GM23338 (cell line): ENCODE data around the gene SLC6A3. TPM values are rescaled to one million over a fixed set of nuclear protein-coding genes. Genes with fewer than 3 reads are reported as not detected.

Source experiments
- ATAC-seq: fragments of 200-7000 bp; cut with Tn5 transposase; 3 replicates; pipeline ENCODE4 v1.9.1; 2020
- DNase-seq: peaks from one replicate; pipeline ENCODE4 v3.0.0-alpha.2; 2015; ENCODE audit warnings: low spot score
- H2AFZ ChIP-seq: fragments of 200-600 bp; sonication (generic); 2 replicates; pipeline ENCODE4 v1.8.0; 2016; ENCODE audit warnings: antibody characterized with exemption, mild to moderate bottlenecking, moderate library complexity
- H3F3A ChIP-seq: fragments of 200-600 bp; sonication (generic); replicated peaks from 2 replicates; pipeline ENCODE4 v1.8.0; 2017; ENCODE audit warnings: antibody characterized with exemption, mixed run types, low read depth
- H3K27ac ChIP-seq: fragments of 200-600 bp; sonication (generic); 2 replicates; pipeline ENCODE4 v1.6.1; 2016; ENCODE audit warnings: low read depth
- H3K27me3 ChIP-seq: fragments of 200-600 bp; sonication (generic); 2 replicates; pipeline ENCODE4 v1.8.0; 2016; ENCODE audit warnings: mild to moderate bottlenecking, mixed run types, moderate library complexity; ENCODE audit not compliant: insufficient read depth
- H3K36me3 ChIP-seq: fragments of 200-600 bp; sonication (generic); 2 replicates; pipeline ENCODE4 v1.8.0; 2016; ENCODE audit warnings: mild to moderate bottlenecking; ENCODE audit not compliant: insufficient read depth
- H3K4me1 ChIP-seq: fragments of 200-600 bp; sonication (generic); 2 replicates; pipeline ENCODE4 v1.8.0; 2016; ENCODE audit warnings: mild to moderate bottlenecking, moderate library complexity; ENCODE audit not compliant: insufficient read depth
- H3K4me2 ChIP-seq: fragments of 200-600 bp; sonication (generic); 2 replicates; pipeline ENCODE4 v1.7.1; 2017; ENCODE audit warnings: mixed run types
- H3K4me3 ChIP-seq: fragments of 200-600 bp; sonication (generic); 2 replicates; pipeline ENCODE4 v1.6.1; 2016; ENCODE audit warnings: mixed run types
- H3K79me2 ChIP-seq: fragments of 200-600 bp; sonication (generic); replicated peaks from 2 replicates; pipeline ENCODE4 v1.8.0; 2017; ENCODE audit warnings: mild to moderate bottlenecking; ENCODE audit not compliant: insufficient read depth
- H3K9me2 ChIP-seq: fragments of 200-600 bp; sonication (generic); 2 replicates; pipeline ENCODE4 v1.8.0; 2017; ENCODE audit not compliant: insufficient read depth
- H4K20me1 ChIP-seq: fragments of 200-600 bp; sonication (generic); replicated peaks from 2 replicates; pipeline ENCODE4 v1.8.0; 2017; ENCODE audit warnings: mild to moderate bottlenecking; ENCODE audit not compliant: insufficient read depth
- H3K27ac Mint-ChIP-seq: 2 replicates; pipeline ENCODE4 v1.8.0; 2020; ENCODE audit warnings: inconsistent platforms, mild to moderate bottlenecking, moderate library complexity, mixed read lengths
- H3K27me3 Mint-ChIP-seq: 3 replicates; pipeline ENCODE4 v1.8.0; 2022; ENCODE audit warnings: low read depth, mild to moderate bottlenecking, moderate library complexity, mixed read lengths, inconsistent platforms; ENCODE audit not compliant: insufficient read depth, poor library complexity
- H3K36me3 Mint-ChIP-seq: 3 replicates; pipeline ENCODE4 v1.8.0; 2021; ENCODE audit warnings: low read depth, mild to moderate bottlenecking, inconsistent platforms, moderate library complexity, mixed read lengths
- H3K4me1 Mint-ChIP-seq: 3 replicates; pipeline ENCODE4 v1.8.0; 2020; ENCODE audit warnings: mild to moderate bottlenecking, inconsistent platforms, mixed read lengths
- H3K4me3 Mint-ChIP-seq: 3 replicates; pipeline ENCODE4 v1.8.0; 2021; ENCODE audit warnings: moderate library complexity, mild to moderate bottlenecking, inconsistent platforms, mixed read lengths
- H3K9me3 Mint-ChIP-seq: 3 replicates; pipeline ENCODE4 v1.8.0; 2020; ENCODE audit warnings: moderate library complexity, mild to moderate bottlenecking, inconsistent platforms, mixed read lengths
- CREB1 ChIP-seq: fragments of 250-450 bp; sonication (Bioruptor Pico); IDR thresholded peaks from 2 replicates; pipeline ENCODE4 v1.5.0; 2020; ENCODE audit warnings: low read depth, mild to moderate bottlenecking, moderate library complexity
- EZH2 ChIP-seq: fragments of 200-600 bp; sonication (generic); IDR thresholded peaks from one replicate; pipeline ENCODE4 v1.8.0; 2017; ENCODE audit warnings: antibody characterized with exemption, mild to moderate bottlenecking, low read depth; ENCODE audit not compliant: unreplicated experiment
- EZH2phosphoT487 ChIP-seq: fragments of 200-600 bp; sonication (generic); IDR thresholded peaks from one replicate; pipeline ENCODE4 v1.8.1; 2018; ENCODE audit warnings: antibody characterized with exemption; ENCODE audit not compliant: unreplicated experiment
- JUNB ChIP-seq: IDR thresholded peaks from one replicate; pipeline ENCODE4 v1.6.1; 2016; ENCODE audit warnings: antibody characterized with exemption; ENCODE audit not compliant: unreplicated experiment
- NANOG ChIP-seq: IDR thresholded peaks from 2 replicates; pipeline ENCODE4 v1.6.1; 2016; ENCODE audit warnings: antibody characterized with exemption, borderline replicate concordance
- POLR2AphosphoS5 ChIP-seq: IDR thresholded peaks from 2 replicates; pipeline ENCODE4 v1.6.1; 2016; ENCODE audit warnings: antibody characterized with exemption, low read depth
- ZNF114 ChIP-seq: fragments of 250-450 bp; sonication (Bioruptor Pico); IDR thresholded peaks from 2 replicates; pipeline ENCODE4 v1.5.0; 2020; ENCODE audit warnings: mild to moderate bottlenecking, moderate library complexity
- ZNF462 ChIP-seq: fragments of 250-450 bp; sonication (Bioruptor Pico); IDR thresholded peaks from 2 replicates; pipeline ENCODE4 v1.5.0; 2020; ENCODE audit warnings: mild to moderate bottlenecking, moderate library complexity
- polyA plus RNA-seq: library from polyadenylated mRNA; unstranded; fragments of >200 nt; fragmentation: Nextera tagmentation; extraction: Ambion mirVana; gene quantifications from 2 replicates; pipeline ENCODE4 v1.2.1, GENCODE V29; 2016
- total RNA-seq: library from RNA; depleted of rRNA; stranded (reverse); fragments of >200 nt; shearing (Covaris generic); gene quantifications from 2 replicates; pipeline ENCODE4 v1.2.3, GENCODE V29; 2014
- TF ChIP-seq, protein P1 (sequence below), 2 experiments: fragments of 200-600 bp in 1 of 2; sonication (generic) in 1 of 2; conservative IDR thresholded peaks; 2 replicates each; pipeline versions ENCODE4 v1.5.1 to v1.6.1; 2016 to 2017; ENCODE audit warnings: antibody characterized with exemption in 2 of 2, low read depth in 2 of 2, mild to moderate bottlenecking in 2 of 2, moderate library complexity in 1 of 2
- TF ChIP-seq, protein P2 (sequence below): IDR thresholded peaks from 2 replicates; pipeline ENCODE4 v1.6.1; 2016; ENCODE audit warnings: antibody characterized with exemption

Gene SLC6A3
- total and polyA plus RNA-seq, 2 experiments from 2014 or later = 0.76 to 1.0 TPM

- H3K27me3 Mint-ChIP-seq = peaks cover 14% of the 10 kb centered on the region
- Histone ChIP-seq H3K36me3 (no peaks in the 10 kb centered on the region), H2AFZ (0 out of 2 replicates have a peak overlapping the region, but pooled peaks have one; percentile 43), H3K4me3 (no peak overlapping the region), H3K4me2 (no peak overlapping the region), H3K4me1 (no peaks in the 10 kb centered on the region), H4K20me1 (no peaks in the 10 kb centered on the region), H3K79me2 (no peaks in the 10 kb centered on the region), H3K27ac (no peak overlapping the region), H3F3A (no peaks in the 10 kb centered on the region), H3K9me2 (peaks cover 8% of the 10 kb centered on the region), H3K27me3 (peaks cover 1% of the 10 kb centered on the region; the same call in 1 of the 2 replicates)
- H3K4me3 Mint-ChIP-seq = no peak overlapping the region
- peaks cover 25% of the 10 kb centered on the region for H3K9me3 Mint-ChIP-seq
- ATAC-seq = peak; percentile 97
- H3K27ac Mint-ChIP-seq = no peak overlapping the region
- TF ChIP-seq, protein P1, sequence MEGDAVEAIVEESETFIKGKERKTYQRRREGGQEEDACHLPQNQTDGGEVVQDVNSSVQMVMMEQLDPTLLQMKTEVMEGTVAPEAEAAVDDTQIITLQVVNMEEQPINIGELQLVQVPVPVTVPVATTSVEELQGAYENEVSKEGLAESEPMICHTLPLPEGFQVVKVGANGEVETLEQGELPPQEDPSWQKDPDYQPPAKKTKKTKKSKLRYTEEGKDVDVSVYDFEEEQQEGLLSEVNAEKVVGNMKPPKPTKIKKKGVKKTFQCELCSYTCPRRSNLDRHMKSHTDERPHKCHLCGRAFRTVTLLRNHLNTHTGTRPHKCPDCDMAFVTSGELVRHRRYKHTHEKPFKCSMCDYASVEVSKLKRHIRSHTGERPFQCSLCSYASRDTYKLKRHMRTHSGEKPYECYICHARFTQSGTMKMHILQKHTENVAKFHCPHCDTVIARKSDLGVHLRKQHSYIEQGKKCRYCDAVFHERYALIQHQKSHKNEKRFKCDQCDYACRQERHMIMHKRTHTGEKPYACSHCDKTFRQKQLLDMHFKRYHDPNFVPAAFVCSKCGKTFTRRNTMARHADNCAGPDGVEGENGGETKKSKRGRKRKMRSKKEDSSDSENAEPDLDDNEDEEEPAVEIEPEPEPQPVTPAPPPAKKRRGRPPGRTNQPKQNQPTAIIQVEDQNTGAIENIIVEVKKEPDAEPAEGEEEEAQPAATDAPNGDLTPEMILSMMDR (conservative IDR thresholded peaks at IDR 0.05; ENCODE audit: low read depth in 2 of 2) = peak in 1 of 2 experiments; percentile 42; a peak in 2 of 4 replicates
- TF ChIP-seq CREB1 (CRISPR knock-in tag) (no peak), EZH2phosphoT487 (no peak)
- H3K4me1 Mint-ChIP-seq = no peaks in the 10 kb centered on the region; the same call in 2 of the 3 replicates
- H3K36me3 Mint-ChIP-seq = peaks cover 7% of the 10 kb centered on the region; the same call in 2 of the 3 replicates
- peak; percentile 58 for DNase-seq
Measured at GRCh38 chr5:1437226-1437829, 7.9 kb downstream of the SLC6A3 start.

- no peak overlapping the region for H3K27ac ChIP-seq
- peaks cover 7% of the 10 kb centered on the region; the same call in 2 of the 3 replicates for H3K36me3 Mint-ChIP-seq
- no peaks in the 10 kb centered on the region for H3K4me1 ChIP-seq
- no peaks in the 10 kb centered on the region for H4K20me1 ChIP-seq
- H3K9me2 ChIP-seq = peaks cover 8% of the 10 kb centered on the region
- DNase-seq (no peak), ATAC-seq (no peak)
- no peaks in the 10 kb centered on the region; the same call in 2 of the 3 replicates for H3K4me1 Mint-ChIP-seq
- no peak overlapping the region for H3K4me2 ChIP-seq
- no peak overlapping the region for H3K4me3 Mint-ChIP-seq
- H3K27me3 ChIP-seq = no peaks in the 10 kb centered on the region
- no peaks in the 10 kb centered on the region for H3K79me2 ChIP-seq
- no peak overlapping the region for H3K4me3 ChIP-seq
- no peaks in the 10 kb centered on the region for H3K36me3 ChIP-seq
- H3F3A ChIP-seq = no peaks in the 10 kb centered on the region
- H3K27me3 Mint-ChIP-seq = peaks cover 13% of the 10 kb centered on the region
- no peak overlapping the region for H3K27ac Mint-ChIP-seq
- no peak overlapping the region for H2AFZ ChIP-seq
- H3K9me3 Mint-ChIP-seq = peaks cover 26% of the 10 kb centered on the region
- TF ChIP-seq NANOG (no peak), JUNB (no peak), ZNF114 (no peak), ZNF462 (CRISPR knock-in tag) (no peak), EZH2 (no peak), POLR2AphosphoS5 (no peak)
- TF ChIP-seq, protein P2, sequence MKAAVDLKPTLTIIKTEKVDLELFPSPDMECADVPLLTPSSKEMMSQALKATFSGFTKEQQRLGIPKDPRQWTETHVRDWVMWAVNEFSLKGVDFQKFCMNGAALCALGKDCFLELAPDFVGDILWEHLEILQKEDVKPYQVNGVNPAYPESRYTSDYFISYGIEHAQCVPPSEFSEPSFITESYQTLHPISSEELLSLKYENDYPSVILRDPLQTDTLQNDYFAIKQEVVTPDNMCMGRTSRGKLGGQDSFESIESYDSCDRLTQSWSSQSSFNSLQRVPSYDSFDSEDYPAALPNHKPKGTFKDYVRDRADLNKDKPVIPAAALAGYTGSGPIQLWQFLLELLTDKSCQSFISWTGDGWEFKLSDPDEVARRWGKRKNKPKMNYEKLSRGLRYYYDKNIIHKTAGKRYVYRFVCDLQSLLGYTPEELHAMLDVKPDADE = no peak
- TF ChIP-seq, protein P1 (conservative IDR thresholded peaks at IDR 0.05; ENCODE audit: low read depth in 2 of 2) = no peak
Measured at GRCh38 chr5:1436681-1437080, 8.6 kb downstream of the SLC6A3 start.
